ENCODE data around the gene F10. TPM values are rescaled to one million over a fixed set of nuclear protein-coding genes. Genes with fewer than 3 reads are reported as not detected.

The F10 gene
- total RNA-seq, 6 donors from 2014 or later, result 5.3 to 25.0 (median 8.8) TPM

DNA sequence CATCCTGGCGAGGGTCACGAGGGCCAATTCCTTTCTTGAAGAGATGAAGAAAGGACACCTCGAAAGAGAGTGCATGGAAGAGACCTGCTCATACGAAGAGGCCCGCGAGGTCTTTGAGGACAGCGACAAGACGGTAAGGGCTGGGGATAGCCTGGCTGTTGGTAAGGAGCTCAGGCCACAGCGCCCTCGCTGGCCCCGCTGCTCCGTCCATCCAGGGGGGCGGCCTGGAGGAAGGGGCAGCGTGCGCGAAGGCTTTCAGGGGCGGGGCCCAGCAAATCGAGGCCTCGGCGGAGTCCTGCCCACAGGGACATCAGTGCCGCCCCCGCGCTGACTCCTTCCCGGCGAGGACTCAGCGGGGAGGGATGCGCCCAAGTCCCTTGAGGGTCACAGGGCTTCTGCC lies 6.9 kb downstream of the F10 start:
- Histone ChIP-seq H3K36me3 (no peaks in the 10 kb centered on the region), H3K9me3 (no peaks in the 10 kb centered on the region), H3K4me1 (peaks cover 0 to 7% (median 3%) of the 10 kb centered on the region in 4 donors), H3K27ac (no peak overlapping the region), H3K27me3 (peaks cover 0 to 7% (median 2%) of the 10 kb centered on the region in 4 donors), H3K4me3 (peak overlapping the region in 2 of 4 donors; percentile 20 to 28)
- DNase-seq (peak in 1 of 2 donors; percentile 66), ATAC-seq (ENCODE audit: low FRiP score in 2 of 2) (peak in 1 of 2 donors; percentile 16)
- WGBS, 2 donors, result 73 to 85% methylated on average over 18 to 27 of the region's 27 CpGs
- TF ChIP-seq EP300 (IDR thresholded peaks at IDR 0.05) (no peak), POLR2A (IDR thresholded peaks at IDR 0.05) (no peak), POLR2AphosphoS5 (IDR thresholded peaks at IDR 0.05) (no peak)
- TF ChIP-seq, protein P1, sequence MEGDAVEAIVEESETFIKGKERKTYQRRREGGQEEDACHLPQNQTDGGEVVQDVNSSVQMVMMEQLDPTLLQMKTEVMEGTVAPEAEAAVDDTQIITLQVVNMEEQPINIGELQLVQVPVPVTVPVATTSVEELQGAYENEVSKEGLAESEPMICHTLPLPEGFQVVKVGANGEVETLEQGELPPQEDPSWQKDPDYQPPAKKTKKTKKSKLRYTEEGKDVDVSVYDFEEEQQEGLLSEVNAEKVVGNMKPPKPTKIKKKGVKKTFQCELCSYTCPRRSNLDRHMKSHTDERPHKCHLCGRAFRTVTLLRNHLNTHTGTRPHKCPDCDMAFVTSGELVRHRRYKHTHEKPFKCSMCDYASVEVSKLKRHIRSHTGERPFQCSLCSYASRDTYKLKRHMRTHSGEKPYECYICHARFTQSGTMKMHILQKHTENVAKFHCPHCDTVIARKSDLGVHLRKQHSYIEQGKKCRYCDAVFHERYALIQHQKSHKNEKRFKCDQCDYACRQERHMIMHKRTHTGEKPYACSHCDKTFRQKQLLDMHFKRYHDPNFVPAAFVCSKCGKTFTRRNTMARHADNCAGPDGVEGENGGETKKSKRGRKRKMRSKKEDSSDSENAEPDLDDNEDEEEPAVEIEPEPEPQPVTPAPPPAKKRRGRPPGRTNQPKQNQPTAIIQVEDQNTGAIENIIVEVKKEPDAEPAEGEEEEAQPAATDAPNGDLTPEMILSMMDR (IDR thresholded peaks at IDR 0.05), result no peak

DNA sequence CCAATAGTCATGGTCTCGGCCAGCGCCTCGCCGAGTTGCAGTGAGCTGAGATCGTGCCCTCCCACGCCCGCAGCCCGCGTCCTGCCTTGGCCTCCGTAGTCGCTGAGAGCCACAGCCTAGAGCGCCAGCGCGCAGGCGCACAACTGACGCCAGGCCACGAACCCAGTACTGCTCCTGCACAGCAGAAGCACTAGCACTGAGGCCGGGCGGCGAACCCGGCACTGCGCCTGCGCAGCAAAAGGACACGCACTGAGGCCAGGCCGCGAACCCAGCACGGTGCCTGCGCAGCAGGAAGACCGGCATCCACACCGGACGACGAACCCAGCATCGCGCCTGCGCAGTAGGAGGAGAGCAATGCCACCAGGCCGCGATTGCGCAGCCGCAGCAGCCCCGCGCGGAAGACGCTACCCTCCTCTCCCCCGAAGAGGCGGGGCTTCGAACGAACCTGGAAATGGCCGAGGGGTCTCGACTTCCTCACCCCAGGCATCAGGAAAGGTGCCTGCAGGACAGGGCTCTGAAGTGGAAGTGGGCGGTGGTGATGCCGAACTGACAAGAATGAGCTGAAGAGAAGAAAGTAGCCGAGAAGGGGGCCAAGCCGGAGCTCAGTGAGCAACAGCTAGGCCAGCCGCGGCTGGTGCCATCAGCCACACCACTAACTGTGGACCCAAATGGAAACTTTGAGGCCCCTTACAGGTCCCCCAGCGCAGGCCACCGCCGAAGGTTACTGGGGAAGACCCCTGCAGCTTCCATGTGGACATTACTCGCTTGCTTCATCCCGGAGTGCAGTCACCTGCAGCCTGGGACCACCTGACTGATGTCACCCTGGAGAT lies 7.5 kb downstream of the F10 start:
- Histone ChIP-seq H3K27ac (no peak overlapping the region), H3K36me3 (no peaks in the 10 kb centered on the region), H3K4me1 (peaks cover 0 to 7% (median 3%) of the 10 kb centered on the region in 4 donors), H3K4me3 (peak overlapping the region in 3 of 4 donors; percentile 20 to 32 (median 28)), H3K9me3 (no peaks in the 10 kb centered on the region), H3K27me3 (peaks cover 0 to 7% (median 2%) of the 10 kb centered on the region in 4 donors)
- WGBS, 2 donors, result 45 to 81% methylated on average over 16 to 49 of the region's 60 CpGs
- peak in 1 of 2 donors; percentile 61 for ATAC-seq (ENCODE audit: low FRiP score in 2 of 2)
- DNase-seq, result peak; percentile 12 to 85
- TF ChIP-seq POLR2AphosphoS5 (IDR thresholded peaks at IDR 0.05), result no peak
- TF ChIP-seq POLR2A (IDR thresholded peaks at IDR 0.05), result no peak
- TF ChIP-seq EP300 (IDR thresholded peaks at IDR 0.05), result no peak
- TF ChIP-seq, protein P1 (IDR thresholded peaks at IDR 0.05), result no peak

- no peak overlapping the region for H3K4me3 ChIP-seq
- WGBS, 2 donors, result 85% methylated on average over 2 of the region's 2 CpGs
- H3K27me3 ChIP-seq, result no peaks in the 10 kb centered on the region
- ATAC-seq (ENCODE audit: low FRiP score in 2 of 2), result no peak
- H3K9me3 ChIP-seq, result no peaks in the 10 kb centered on the region
- no peak for DNase-seq
- TF ChIP-seq, protein P1 (IDR thresholded peaks at IDR 0.05), result no peak
- TF ChIP-seq POLR2A (IDR thresholded peaks at IDR 0.05) (no peak), EP300 (IDR thresholded peaks at IDR 0.05) (no peak), POLR2AphosphoS5 (IDR thresholded peaks at IDR 0.05) (no peak)
- no peaks in the 10 kb centered on the region for H3K4me1 ChIP-seq
- H3K27ac ChIP-seq, result no peak overlapping the region
- H3K36me3 ChIP-seq, result no peaks in the 10 kb centered on the region
Observed at GRCh38 chr13:113135281-113135760, 12.7 kb downstream of the F10 start.

DNA sequence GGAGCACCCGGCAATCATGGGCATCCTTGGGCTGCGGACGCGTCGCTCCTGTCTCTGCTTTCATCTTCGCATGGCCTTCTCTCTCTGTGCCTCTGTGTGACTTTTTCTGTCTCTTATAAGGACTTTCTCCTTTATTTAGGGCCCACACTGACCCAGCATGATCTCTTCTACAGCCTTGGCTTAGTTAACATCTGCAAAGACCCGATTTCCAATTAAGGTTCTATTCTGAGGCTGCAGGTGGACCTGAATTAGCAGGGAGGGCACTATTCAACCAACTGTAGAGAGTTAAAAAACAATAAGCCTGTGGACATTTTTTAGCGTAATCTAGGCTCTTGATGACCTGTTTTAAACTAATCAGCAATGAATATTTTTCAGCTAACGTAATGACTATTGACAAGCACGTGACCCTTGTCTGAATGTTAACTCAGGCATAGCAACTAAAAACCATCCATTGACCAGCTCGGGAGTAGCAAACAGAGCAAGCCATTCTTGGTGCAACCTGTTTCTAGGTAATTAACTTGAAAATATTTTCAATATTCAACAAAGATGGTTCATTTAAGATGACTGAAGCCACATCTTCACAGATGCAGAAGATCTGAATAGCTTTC lies 15.2 kb downstream of the F10 start:
- DNase-seq (peak in 1 of 2 donors; percentile 4), ATAC-seq (ENCODE audit: low FRiP score in 2 of 2) (no peak)
- no peaks in the 10 kb centered on the region for H3K4me1 ChIP-seq
- no peak overlapping the region for H3K4me3 ChIP-seq
- no peak overlapping the region for H3K27ac ChIP-seq
- 80 to 91% methylated on average over 11 of the region's 11 CpGs for WGBS, 2 donors
- H3K36me3 ChIP-seq, result no peaks in the 10 kb centered on the region
- no peaks in the 10 kb centered on the region for H3K27me3 ChIP-seq
- no peaks in the 10 kb centered on the region for H3K9me3 ChIP-seq
- TF ChIP-seq EP300 (IDR thresholded peaks at IDR 0.05) (no peak), POLR2A (IDR thresholded peaks at IDR 0.05) (no peak), POLR2AphosphoS5 (IDR thresholded peaks at IDR 0.05) (no peak)
- TF ChIP-seq, protein P1 (IDR thresholded peaks at IDR 0.05), result no peak
